ENCODE results near the gene DNAJB2.
A peak's percentile ranks its signal among the peaks of the same experiment; 100 is the strongest.

DNAJB2 gene

GRCh38 chr2:219296142-219296541 is 17.0 kb downstream of the DNAJB2 start:
- H3K36me3 ChIP-seq (ENCODE audit: insufficient read depth, low read length) = no peaks in the 10 kb centered on the region
- H3K27ac ChIP-seq (ENCODE audit: low read length) = no peak overlapping the region
- H4K20me1 ChIP-seq (ENCODE audit: insufficient read depth, low read length) = no peaks in the 10 kb centered on the region
- peak; percentile 2 for DNase-seq
- ATAC-seq (ENCODE audit: insufficient read depth, low read depth) = no peak
- H3K9ac ChIP-seq (ENCODE audit: low read depth, low read length) = no peak overlapping the region
- H2AFZ ChIP-seq (ENCODE audit: low read depth, low read length) = no peak overlapping the region
- H3K4me3 ChIP-seq (ENCODE audit: low read depth in 1 of 2, low read length in 2 of 2) = no peak overlapping the region
- no peak for TF ChIP-seq EZH2 (IDR thresholded peaks at IDR 0.05; ENCODE audit: borderline replicate concordance, low read depth, low read length, severe bottlenecking)
- TF ChIP-seq CTCF (IDR thresholded peaks at IDR 0.05; ENCODE audit: borderline replicate concordance, extremely low read depth, low read length, poor library complexity, severe bottlenecking) = no peak
- H3K79me2 ChIP-seq (ENCODE audit: insufficient read depth, low read length) = no peaks in the 10 kb centered on the region
- no peak overlapping the region for H3K4me2 ChIP-seq (ENCODE audit: insufficient read depth, low read length)
- no peaks in the 10 kb centered on the region for H3K9me3 ChIP-seq (ENCODE audit: insufficient read depth, low read length, severe bottlenecking)
- H3K27me3 ChIP-seq (ENCODE audit: insufficient read depth, low read length, poor library complexity) = peaks cover 29% of the 10 kb centered on the region
- peaks cover 18% of the 10 kb centered on the region for H3K4me1 ChIP-seq (ENCODE audit: insufficient read depth, low read length)

- H3K27me3 ChIP-seq (ENCODE audit: insufficient read depth, low read length, poor library complexity) = peaks cover 35% of the 10 kb centered on the region
- TF ChIP-seq CTCF (IDR thresholded peaks at IDR 0.05; ENCODE audit: borderline replicate concordance, extremely low read depth, low read length, poor library complexity, severe bottlenecking) (no peak), EZH2 (IDR thresholded peaks at IDR 0.05; ENCODE audit: borderline replicate concordance, low read depth, low read length, severe bottlenecking) (no peak)
- ATAC-seq (ENCODE audit: insufficient read depth, low read depth) (no peak), DNase-seq (peak; percentile 28)
- no peaks in the 10 kb centered on the region for H3K9me3 ChIP-seq (ENCODE audit: insufficient read depth, low read length, severe bottlenecking)
- no peaks in the 10 kb centered on the region for H3K36me3 ChIP-seq (ENCODE audit: insufficient read depth, low read length)
- no peak overlapping the region for H2AFZ ChIP-seq (ENCODE audit: low read depth, low read length)
- H3K79me2 ChIP-seq (ENCODE audit: insufficient read depth, low read length) = no peaks in the 10 kb centered on the region
- H3K9ac ChIP-seq (ENCODE audit: low read depth, low read length) = no peak overlapping the region
- no peak overlapping the region for H3K4me3 ChIP-seq (ENCODE audit: low read depth in 1 of 2, low read length in 2 of 2)
- peaks cover 18% of the 10 kb centered on the region for H3K4me1 ChIP-seq (ENCODE audit: insufficient read depth, low read length)
- H4K20me1 ChIP-seq (ENCODE audit: insufficient read depth, low read length) = no peaks in the 10 kb centered on the region
- H3K27ac ChIP-seq (ENCODE audit: low read length) = no peak overlapping the region
- H3K4me2 ChIP-seq (ENCODE audit: insufficient read depth, low read length) = no peak overlapping the region
These were observed 17.6 kb downstream of the DNAJB2 start for GRCh38 chr2:219296631-219297391.

- Histone ChIP-seq H3K4me3 (ENCODE audit: low read depth in 1 of 2, low read length in 2 of 2) (no peak overlapping the region), H3K9me3 (ENCODE audit: insufficient read depth, low read length, severe bottlenecking) (no peaks in the 10 kb centered on the region), H3K79me2 (ENCODE audit: insufficient read depth, low read length) (no peaks in the 10 kb centered on the region), H3K9ac (ENCODE audit: low read depth, low read length) (no peak overlapping the region), H4K20me1 (ENCODE audit: insufficient read depth, low read length) (peaks cover 3% of the 10 kb centered on the region; the same call in 1 of the 2 replicates), H3K27ac (ENCODE audit: low read length) (no peak overlapping the region), H3K4me1 (ENCODE audit: insufficient read depth, low read length) (peaks cover 18% of the 10 kb centered on the region), H3K27me3 (ENCODE audit: insufficient read depth, low read length, poor library complexity) (peaks cover 32% of the 10 kb centered on the region), H3K4me2 (ENCODE audit: insufficient read depth, low read length) (no peak overlapping the region), H2AFZ (ENCODE audit: low read depth, low read length) (no peak overlapping the region), H3K36me3 (ENCODE audit: insufficient read depth, low read length) (no peaks in the 10 kb centered on the region)
- TF ChIP-seq EZH2 (IDR thresholded peaks at IDR 0.05; ENCODE audit: borderline replicate concordance, low read depth, low read length, severe bottlenecking) (no peak), CTCF (IDR thresholded peaks at IDR 0.05; ENCODE audit: borderline replicate concordance, extremely low read depth, low read length, poor library complexity, severe bottlenecking) (no peak)
- no peak for ATAC-seq (ENCODE audit: insufficient read depth, low read depth)
- no peak for DNase-seq
These were observed 18.7 kb downstream of the DNAJB2 start for GRCh38 chr2:219297766-219298456.

Data from DND-41 (cell line).